Ovary (tissue), 9 donors: ENCODE data around the gene CNEP1R1. TPM values are rescaled to one million over a fixed set of nuclear protein-coding genes. Genes with fewer than 3 reads are reported as not detected.

Source experiments
- DNase-seq, 5 donors: peaks; one replicate each; pipeline ENCODE4 v3.0.0-alpha.2; 2019 to 2020
- H3K27ac ChIP-seq, 2 donors: fragments of 200-600 bp; one replicate each; pipeline versions ENCODE4 v1.5.1 to v1.8.0; 2019 to 2022
- H3K27me3 ChIP-seq: fragments of 200-600 bp; one replicate; pipeline ENCODE4 v1.8.0; 2022
- H3K36me3 ChIP-seq: fragments of 200-600 bp; sonication (generic); one replicate; pipeline ENCODE4 v1.5.1; 2019
- H3K4me1 ChIP-seq: one replicate; pipeline ENCODE4 v1.8.1; 2013; ENCODE audit warnings: mild to moderate bottlenecking, moderate library complexity; ENCODE audit not compliant: insufficient read depth
- H3K4me3 ChIP-seq: fragments of 200-600 bp; sonication (generic); one replicate; pipeline ENCODE4 v1.5.1; 2017
- H3K9me3 ChIP-seq, 2 donors: fragments of 200-600 bp in 1 of 2; sonication (generic) in 1 of 2; one replicate each; pipeline versions ENCODE4 v1.5.1 to v1.8.1; 2013 to 2019; ENCODE audit warnings: mild to moderate bottlenecking in 1 of 2, moderate library complexity in 1 of 2
- CTCF ChIP-seq, 3 donors: fragments of 450-650 bp in 2 of 3; fragments of 200-600 bp in 1 of 3; IDR thresholded peaks; one replicate each; pipeline versions ENCODE4 v1.5.1 to v1.8.0; 2016 to 2022; ENCODE audit warnings: antibody characterized with exemption in 3 of 3, mild to moderate bottlenecking in 1 of 3
- EP300 ChIP-seq: sonication (generic); formaldehyde crosslinking; IDR thresholded peaks from one replicate; pipeline ENCODE4 v1.6.1; 2017; ENCODE audit warnings: antibody characterized with exemption
- POLR2A ChIP-seq: fragments of 450-650 bp; IDR thresholded peaks from one replicate; pipeline ENCODE4 v1.6.1; 2017; ENCODE audit warnings: antibody characterized with exemption, mild to moderate bottlenecking, moderate library complexity
- WGBS, 3 donors: extraction: QIAGEN DNeasy Blood & Tissue Kit in 1 of 3; methylation state at CpG; one replicate each; pipeline versions ENCODE4 v1.1.5 to v1.1.7; 2013 to 2017; 5-methylcytosine and 5-hydroxymethylcytosine counted together
- intact Hi-C, 4 donors: fragments of 100-400 bp; cut with DNase I; formaldehyde crosslinking; loops; one replicate each; pipeline versions ENCODE4 v1.11.0 to v1.15.1; 2022 to 2023
- polyA plus RNA-seq, 2 donors: library from polyadenylated mRNA; stranded (reverse); fragments of 200-250 nt in 1 of 2; fragments of 350-450 nt in 1 of 2; fragmentation: Illumina TruSeq in 1 of 2; extraction: RNeasy Lipid Tissue Mini Kit (QIAGEN cat#74804) in 1 of 2; gene quantifications; one replicate each; pipeline ENCODE4 v1.2.3, GENCODE V29; 2013 to 2014
- small RNA-seq: library from RNA; depleted of rRNA; stranded (forward); fragments of <200 nt; gene quantifications from one replicate; pipeline ENCODE3, GENCODE V24; 2016
- total RNA-seq, 7 donors: library from RNA; depleted of rRNA in 2 of 7; stranded (reverse); fragments of >200 nt in 2 of 7; fragmentation: NEBNext Ultra II Directional in 3 of 7; extraction: Animal tissue kit (Norgen Biotek cat#: 25700) in 3 of 7; gene quantifications; one replicate each; pipeline versions ENCODE4 v1.1.0 to v1.2.4, GENCODE V29; 2016 to 2023
- donor health status: DM: no; HTN: no; CAD: no; lungs with moderate emphysema.
- donor health status: DM: no; HTN: no; CAD: no.
- donor health status: Bipolar disorder and iron deficiency.
- donor health status: DM: yes; HTN: yes; CAD: no.
- donor health status: DM: no; HTN: no; CAD: no.
- donor health status: DM: yes; HTN: yes; CAD: no.

Gene CNEP1R1
- total and polyA plus RNA-seq, 9 donors, result 8.3 to 19.0 (median 13.3) TPM

GRCh38 chr16:50081428-50082018, 56.5 kb downstream of the CNEP1R1 start:
- H3K4me3 ChIP-seq, result no peak overlapping the region
- no peaks in the 10 kb centered on the region for H3K36me3 ChIP-seq
- H3K27ac ChIP-seq, result no peak overlapping the region
- DNase-seq, result no peak
- no peaks in the 10 kb centered on the region for H3K4me1 ChIP-seq
- WGBS, 3 donors, result 91 to 95% (median 93%) methylated on average over 7 of the region's 7 CpGs
- intact Hi-C loops, result no loop called here
- H3K9me3 ChIP-seq, result no peaks in the 10 kb centered on the region
- no peaks in the 10 kb centered on the region for H3K27me3 ChIP-seq
- TF ChIP-seq CTCF (IDR thresholded peaks at IDR 0.05), result no peak

GRCh38 chr16:50083996-50084395, 59.0 kb downstream of the CNEP1R1 start:
- H3K4me1 ChIP-seq, result no peaks in the 10 kb centered on the region
- no peak overlapping the region for H3K27ac ChIP-seq
- intact Hi-C loops, result no loop called here
- no peaks in the 10 kb centered on the region for H3K36me3 ChIP-seq
- DNase-seq, result no peak
- no peaks in the 10 kb centered on the region for H3K9me3 ChIP-seq
- no peak overlapping the region for H3K4me3 ChIP-seq
- no peaks in the 10 kb centered on the region for H3K27me3 ChIP-seq
- TF ChIP-seq CTCF (IDR thresholded peaks at IDR 0.05) (no peak), POLR2A (no peak), EP300 (no peak)
- WGBS, 3 donors, result 79 to 82% (median 79%) methylated on average over 8 of the region's 8 CpGs

DNA sequence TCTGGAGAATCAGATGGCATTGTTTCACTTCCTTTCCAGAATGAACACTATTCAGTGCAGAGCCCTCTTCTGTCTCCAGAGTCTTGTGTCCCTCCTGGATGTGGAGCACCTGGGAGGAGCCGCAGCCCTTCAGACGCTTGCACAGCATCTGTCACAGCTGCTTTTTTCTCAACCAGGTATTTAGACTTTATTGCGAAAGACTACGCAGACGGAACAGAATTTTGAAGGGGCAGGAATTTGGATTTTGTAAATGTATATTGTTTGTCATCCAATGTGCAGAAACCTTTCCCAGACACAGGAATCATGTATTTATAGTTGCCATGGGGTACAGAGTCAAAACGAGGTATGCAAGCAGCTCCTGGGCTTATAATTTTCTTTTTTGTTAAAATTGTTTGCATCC, 61.2 kb downstream of the CNEP1R1 start:
- Histone ChIP-seq H3K9me3 (no peaks in the 10 kb centered on the region), H3K4me3 (no peak overlapping the region), H3K4me1 (peaks cover 2% of the 10 kb centered on the region), H3K27me3 (no peaks in the 10 kb centered on the region), H3K27ac (no peak overlapping the region), H3K36me3 (no peaks in the 10 kb centered on the region)
- intact Hi-C loops, result no loop called here
- TF ChIP-seq POLR2A, result no peak
- no peak for TF ChIP-seq CTCF (IDR thresholded peaks at IDR 0.05)
- TF ChIP-seq EP300, result no peak
- 95 to 98% (median 95%) methylated on average over 6 of the region's 6 CpGs for WGBS, 3 donors
- DNase-seq, result no peak

Small RNA genes within 50 kb of the gene (small RNA-seq; reads per million reads assigned to genes)
- gene RF00017, result not detected

Other genes starting within 250 kb of the CNEP1R1 start
- gene ZNF423, start 169.1 kb upstream of the CNEP1R1 start, total RNA-seq, result 10 to 100 TPM in 5 of 7 donors, 1 to 10 TPM in 2; 3.3 to 40.3 (median 23.2) TPM
- gene ZNF423, start 169.1 kb upstream of the CNEP1R1 start, polyA plus RNA-seq, result 1 to 10 TPM; 4.7 to 6.0 TPM
- 10 to 100 TPM in 4 of 7 donors, 1 to 10 TPM in 3; 7.6 to 15.2 (median 10.7) TPM for gene HEATR3, start 40.7 kb downstream of the CNEP1R1 start, total RNA-seq
- 10 to 100 TPM in 1 of 2 donors, 1 to 10 TPM in 1; 2.4 to 10.7 TPM for gene HEATR3, start 40.7 kb downstream of the CNEP1R1 start, polyA plus RNA-seq
- 10 to 100 TPM in 6 of 7 donors, 1 to 10 TPM in 1; 9.7 to 17.7 (median 12.3) TPM for gene TENT4B, start 128.1 kb downstream of the CNEP1R1 start, total RNA-seq
- gene TENT4B, start 128.1 kb downstream of the CNEP1R1 start, polyA plus RNA-seq, result 10 to 100 TPM in 1 of 2 donors, 1 to 10 TPM in 1; 5.3 to 13.5 TPM
- gene ADCY7, start 241.3 kb downstream of the CNEP1R1 start, total RNA-seq, result 10 to 100 TPM; 23.4 to 78.9 (median 39.5) TPM
- gene ADCY7, start 241.3 kb downstream of the CNEP1R1 start, polyA plus RNA-seq, result 10 to 100 TPM; 10.2 to 10.7 TPM